Measurements from ENCODE around the gene DOK6.

Gene DOK6

DNA sequence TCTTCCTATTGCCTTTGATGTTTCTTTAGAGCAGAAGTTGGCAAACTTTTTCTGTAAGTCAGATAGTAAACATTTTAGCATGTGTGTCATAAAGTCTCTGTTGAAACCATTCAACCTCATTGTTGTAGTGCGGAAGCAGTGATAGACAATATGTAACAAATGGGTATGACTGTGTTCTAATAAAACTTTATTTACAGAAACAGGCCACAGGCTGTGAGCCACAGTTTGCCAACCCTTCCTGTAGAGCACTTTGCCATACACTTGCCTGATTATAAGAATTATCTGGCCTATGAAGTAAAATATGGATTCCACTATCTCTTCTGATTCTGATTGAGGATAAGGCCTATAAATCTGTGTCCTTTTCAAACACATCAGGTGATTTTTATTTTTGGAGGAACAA, 237.4 kb downstream of the DOK6 start:
- Histone ChIP-seq H3K4me3 (ENCODE audit: low read length in 2 of 2) (no peak overlapping the region), H3K27me3 (ENCODE audit: control insufficient read depth in 3 of 3, insufficient read depth in 3 of 3, low read depth in 1 of 3, low read length in 3 of 3) (no peaks in the 10 kb centered on the region), H3K4ac (ENCODE audit: low read length) (no peak overlapping the region), H3K23ac (ENCODE audit: low read depth, low read length, poor library complexity) (no peak overlapping the region), H2AK5ac (ENCODE audit: low read depth, low read length) (no peak overlapping the region), H2BK120ac (ENCODE audit: low read depth, low read length) (no peak overlapping the region), H2BK15ac (ENCODE audit: low read length) (no peak overlapping the region), H4K91ac (ENCODE audit: low read depth, low read length, poor library complexity) (no peak overlapping the region), H3K27ac (replicated peaks; ENCODE audit: low read length) (no peak overlapping the region), H3K79me1 (ENCODE audit: low read depth, low read length) (no peaks in the 10 kb centered on the region), H3K18ac (ENCODE audit: low read length) (no peak overlapping the region), H2BK12ac (ENCODE audit: low read length) (no peak overlapping the region), H3K36me3 (replicated peaks in 1 of 2; ENCODE audit: control insufficient read depth in 2 of 2, insufficient read depth in 2 of 2, low read length in 2 of 2) (no peaks in the 10 kb centered on the region), H3K9me3 (replicated peaks in 1 of 2; ENCODE audit: control insufficient read depth in 2 of 2, insufficient read depth in 1 of 2, low read depth in 1 of 2, low read length in 2 of 2) (no peaks in the 10 kb centered on the region), H4K8ac (ENCODE audit: low read depth, low read length) (no peak overlapping the region), H3K14ac (ENCODE audit: low read length) (no peak overlapping the region), H3K4me2 (ENCODE audit: insufficient read depth, low read length, poor library complexity, severe bottlenecking) (no peak overlapping the region), H3K4me1 (ENCODE audit: control insufficient read depth in 2 of 2, insufficient read depth in 1 of 2, low read depth in 1 of 2, low read length in 2 of 2) (no peaks in the 10 kb centered on the region), H2AFZ (ENCODE audit: low read length) (no peak overlapping the region), H3K9ac (ENCODE audit: low read depth, low read length, poor library complexity) (no peak overlapping the region), H2BK5ac (ENCODE audit: low read length) (no peak overlapping the region)
- no CpG with 5 or more reads among the region's 1 CpG for WGBS, 2 donors (ENCODE audit: extremely low coverage in 2 of 2, insufficient read length in 2 of 2, insufficient replicate concordance in 1 of 2)
- DNase-seq (ENCODE audit: low spot score), result no peak

- no CpG with 5 or more reads among the region's 3 CpGs for WGBS, 2 donors (ENCODE audit: extremely low coverage in 2 of 2, insufficient read length in 2 of 2, insufficient replicate concordance in 1 of 2)
- H4K91ac ChIP-seq (ENCODE audit: low read depth, low read length, poor library complexity), result no peak overlapping the region
- H3K9me3 ChIP-seq (replicated peaks in 1 of 2; ENCODE audit: control insufficient read depth in 2 of 2, insufficient read depth in 1 of 2, low read depth in 1 of 2, low read length in 2 of 2), result no peaks in the 10 kb centered on the region
- no peaks in the 10 kb centered on the region for H3K79me1 ChIP-seq (ENCODE audit: low read depth, low read length)
- H3K4me3 ChIP-seq (ENCODE audit: low read length in 2 of 2), result no peak overlapping the region
- no peak overlapping the region for H2BK12ac ChIP-seq (ENCODE audit: low read length)
- H2BK5ac ChIP-seq (ENCODE audit: low read length), result no peak overlapping the region
- no peak overlapping the region for H2BK120ac ChIP-seq (ENCODE audit: low read depth, low read length)
- H3K4ac ChIP-seq (ENCODE audit: low read length), result no peak overlapping the region
- no peak overlapping the region for H2AK5ac ChIP-seq (ENCODE audit: low read depth, low read length)
- DNase-seq (ENCODE audit: low spot score), result no peak
- no peaks in the 10 kb centered on the region for H3K4me1 ChIP-seq (ENCODE audit: control insufficient read depth in 2 of 2, insufficient read depth in 1 of 2, low read depth in 1 of 2, low read length in 2 of 2)
- no peak overlapping the region for H4K8ac ChIP-seq (ENCODE audit: low read depth, low read length)
- H2AFZ ChIP-seq (ENCODE audit: low read length), result no peak overlapping the region
- H2BK15ac ChIP-seq (ENCODE audit: low read length), result no peak overlapping the region
- no peak overlapping the region for H3K9ac ChIP-seq (ENCODE audit: low read depth, low read length, poor library complexity)
- no peak overlapping the region for H3K18ac ChIP-seq (ENCODE audit: low read length)
- H3K27ac ChIP-seq (replicated peaks; ENCODE audit: low read length), result no peak overlapping the region
- no peak overlapping the region for H3K4me2 ChIP-seq (ENCODE audit: insufficient read depth, low read length, poor library complexity, severe bottlenecking)
- H3K27me3 ChIP-seq (ENCODE audit: control insufficient read depth in 3 of 3, insufficient read depth in 3 of 3, low read depth in 1 of 3, low read length in 3 of 3), result no peaks in the 10 kb centered on the region
- no peaks in the 10 kb centered on the region for H3K36me3 ChIP-seq (replicated peaks in 1 of 2; ENCODE audit: control insufficient read depth in 2 of 2, insufficient read depth in 2 of 2, low read length in 2 of 2)
- no peak overlapping the region for H3K23ac ChIP-seq (ENCODE audit: low read depth, low read length, poor library complexity)
- no peak overlapping the region for H3K14ac ChIP-seq (ENCODE audit: low read length)
These were observed 247.0 kb downstream of the DOK6 start for GRCh38 chr18:69647702-69648101.

DNA sequence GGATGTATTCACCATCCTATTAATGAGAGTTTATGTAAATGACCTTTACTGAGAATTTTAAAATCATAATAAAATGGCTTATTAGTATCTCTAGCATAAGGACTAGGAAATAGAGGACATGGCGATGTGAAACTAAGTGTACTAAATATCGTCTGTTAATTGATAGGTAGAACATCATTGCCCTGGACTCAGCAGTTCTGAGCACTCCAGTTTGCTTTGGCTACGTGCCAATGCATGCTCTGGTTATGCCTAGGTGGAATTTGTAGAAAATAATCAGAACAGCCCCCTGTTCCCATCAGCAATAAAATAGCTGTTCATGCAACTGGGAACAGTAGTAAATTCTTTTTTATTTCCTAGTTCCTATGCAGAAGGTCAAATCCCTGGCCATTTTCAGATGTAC, 247.8 kb downstream of the DOK6 start:
- no peak overlapping the region for H3K4me3 ChIP-seq (ENCODE audit: low read length in 2 of 2)
- DNase-seq (ENCODE audit: low spot score), result no peak
- no peak overlapping the region for H3K23ac ChIP-seq (ENCODE audit: low read depth, low read length, poor library complexity)
- no peak overlapping the region for H2BK12ac ChIP-seq (ENCODE audit: low read length)
- WGBS, 2 donors (ENCODE audit: extremely low coverage in 2 of 2, insufficient read length in 2 of 2, insufficient replicate concordance in 1 of 2), result no CpG with 5 or more reads among the region's 3 CpGs
- H4K8ac ChIP-seq (ENCODE audit: low read depth, low read length), result no peak overlapping the region
- no peak overlapping the region for H4K91ac ChIP-seq (ENCODE audit: low read depth, low read length, poor library complexity)
- H2AFZ ChIP-seq (ENCODE audit: low read length), result no peak overlapping the region
- H3K9ac ChIP-seq (ENCODE audit: low read depth, low read length, poor library complexity), result no peak overlapping the region
- no peak overlapping the region for H2BK120ac ChIP-seq (ENCODE audit: low read depth, low read length)
- H3K18ac ChIP-seq (ENCODE audit: low read length), result no peak overlapping the region
- H2BK5ac ChIP-seq (ENCODE audit: low read length), result no peak overlapping the region
- no peaks in the 10 kb centered on the region for H3K4me1 ChIP-seq (ENCODE audit: control insufficient read depth in 2 of 2, insufficient read depth in 1 of 2, low read depth in 1 of 2, low read length in 2 of 2)
- no peak overlapping the region for H2BK15ac ChIP-seq (ENCODE audit: low read length)
- no peaks in the 10 kb centered on the region for H3K9me3 ChIP-seq (replicated peaks in 1 of 2; ENCODE audit: control insufficient read depth in 2 of 2, insufficient read depth in 1 of 2, low read depth in 1 of 2, low read length in 2 of 2)
- no peak overlapping the region for H3K14ac ChIP-seq (ENCODE audit: low read length)
- no peaks in the 10 kb centered on the region for H3K27me3 ChIP-seq (ENCODE audit: control insufficient read depth in 3 of 3, insufficient read depth in 3 of 3, low read depth in 1 of 3, low read length in 3 of 3)
- H3K27ac ChIP-seq (replicated peaks; ENCODE audit: low read length), result no peak overlapping the region
- H3K79me1 ChIP-seq (ENCODE audit: low read depth, low read length), result no peaks in the 10 kb centered on the region
- no peak overlapping the region for H3K4ac ChIP-seq (ENCODE audit: low read length)
- no peaks in the 10 kb centered on the region for H3K36me3 ChIP-seq (replicated peaks in 1 of 2; ENCODE audit: control insufficient read depth in 2 of 2, insufficient read depth in 2 of 2, low read length in 2 of 2)
- H3K4me2 ChIP-seq (ENCODE audit: insufficient read depth, low read length, poor library complexity, severe bottlenecking), result no peak overlapping the region
- H2AK5ac ChIP-seq (ENCODE audit: low read depth, low read length), result no peak overlapping the region

DNA sequence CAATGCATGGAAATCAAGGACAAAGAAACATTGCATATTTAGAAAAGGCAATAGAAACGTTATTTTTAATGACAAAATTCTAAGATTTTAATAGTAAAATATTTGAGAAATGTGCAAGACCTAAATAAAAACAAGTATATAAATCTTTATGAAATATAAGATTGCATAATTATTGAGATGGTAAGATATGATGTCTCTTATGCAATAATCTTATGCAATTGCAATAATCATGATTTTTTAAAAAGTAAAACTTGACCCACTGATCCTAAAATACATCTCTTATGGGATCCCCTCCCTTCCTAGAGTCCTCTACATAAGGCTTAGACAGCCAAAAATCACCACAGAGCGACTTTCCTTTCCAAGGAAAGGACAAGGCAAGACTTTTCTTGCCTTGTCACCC, 249.0 kb downstream of the DOK6 start:
- Histone ChIP-seq H3K36me3 (replicated peaks in 1 of 2; ENCODE audit: control insufficient read depth in 2 of 2, insufficient read depth in 2 of 2, low read length in 2 of 2) (no peaks in the 10 kb centered on the region), H2BK120ac (ENCODE audit: low read depth, low read length) (no peak overlapping the region), H3K4me1 (ENCODE audit: control insufficient read depth in 2 of 2, insufficient read depth in 1 of 2, low read depth in 1 of 2, low read length in 2 of 2) (no peaks in the 10 kb centered on the region), H3K27ac (replicated peaks; ENCODE audit: low read length) (no peak overlapping the region), H3K9me3 (replicated peaks in 1 of 2; ENCODE audit: control insufficient read depth in 2 of 2, insufficient read depth in 1 of 2, low read depth in 1 of 2, low read length in 2 of 2) (no peaks in the 10 kb centered on the region), H3K4me3 (ENCODE audit: low read length in 2 of 2) (no peak overlapping the region), H2BK5ac (ENCODE audit: low read length) (no peak overlapping the region), H3K27me3 (ENCODE audit: control insufficient read depth in 3 of 3, insufficient read depth in 3 of 3, low read depth in 1 of 3, low read length in 3 of 3) (no peaks in the 10 kb centered on the region), H3K23ac (ENCODE audit: low read depth, low read length, poor library complexity) (no peak overlapping the region), H2AFZ (ENCODE audit: low read length) (no peak overlapping the region), H2AK5ac (ENCODE audit: low read depth, low read length) (no peak overlapping the region), H3K4me2 (ENCODE audit: insufficient read depth, low read length, poor library complexity, severe bottlenecking) (no peak overlapping the region), H3K79me1 (ENCODE audit: low read depth, low read length) (no peaks in the 10 kb centered on the region), H2BK15ac (ENCODE audit: low read length) (no peak overlapping the region), H3K4ac (ENCODE audit: low read length) (no peak overlapping the region), H3K9ac (ENCODE audit: low read depth, low read length, poor library complexity) (no peak overlapping the region), H3K14ac (ENCODE audit: low read length) (no peak overlapping the region), H2BK12ac (ENCODE audit: low read length) (no peak overlapping the region), H4K8ac (ENCODE audit: low read depth, low read length) (no peak overlapping the region), H4K91ac (ENCODE audit: low read depth, low read length, poor library complexity) (no peak overlapping the region), H3K18ac (ENCODE audit: low read length) (no peak overlapping the region)
- DNase-seq (ENCODE audit: low spot score), result no peak
- no CpG with 5 or more reads among the region's 2 CpGs for WGBS, 2 donors (ENCODE audit: extremely low coverage in 2 of 2, insufficient read length in 2 of 2, insufficient replicate concordance in 1 of 2)
